ENCODE results near the gene MEI1.
"Not testable (repeated sequence)": the region's sequence is repeated elsewhere in the genome, so short reads cannot be mapped to it uniquely, and the experiment has no call there.

MEI1 gene

GRCh38 chr22:41682033-41682807 lies 17.1 kb upstream of the MEI1 start:
- peak; percentile 92 to 96 for ATAC-seq

- ATAC-seq, result no peak
Measured at GRCh38 chr22:41683052-41683451, 16.3 kb upstream of the MEI1 start.

GRCh38 chr22:41683616-41684015 lies 15.7 kb upstream of the MEI1 start:
- ATAC-seq, result no peak

- ATAC-seq, result no peak
Measured at GRCh38 chr22:41684194-41684593, 15.1 kb upstream of the MEI1 start.

- not testable (repeated sequence) for ATAC-seq
Measured at GRCh38 chr22:41686890-41687289, 12.4 kb upstream of the MEI1 start.

- peak; percentile 8 to 26 for ATAC-seq
Measured at GRCh38 chr22:41687901-41688364, 11.4 kb upstream of the MEI1 start.

GRCh38 chr22:41688365-41689211 lies 10.7 kb upstream of the MEI1 start, which contains the start of gene SNU13:
Gene SNU13 (minus strand): TSS chr22:41688867. CDS start chr22:41688796, 71 bp downstream.
- ATAC-seq, result peak; percentile 97

GRCh38 chr22:41690476-41690875 lies 8.8 kb upstream of the MEI1 start:
- ATAC-seq, result no peak

GRCh38 chr22:41695211-41695610 lies 4.1 kb upstream of the MEI1 start:
- ATAC-seq, result no peak

- no peak for ATAC-seq
Measured at GRCh38 chr22:41696703-41697102, 2.6 kb upstream of the MEI1 start.

GRCh38 chr22:41697126-41697775 lies 2.1 kb upstream of the MEI1 start:
- peak; percentile 75 to 77 for ATAC-seq

GRCh38 chr22:41700108-41700364 lies 733 bp downstream of the MEI1 start:
- ATAC-seq, result no peak

GRCh38 chr22:41702763-41703162 lies 3.5 kb downstream of the MEI1 start:
- no peak for ATAC-seq

- no peak for ATAC-seq
Measured at GRCh38 chr22:41709341-41709740, 10.0 kb downstream of the MEI1 start.

- ATAC-seq, result no peak
Measured at GRCh38 chr22:41713004-41713403, 13.7 kb downstream of the MEI1 start.

GRCh38 chr22:41722496-41722895 lies 23.2 kb downstream of the MEI1 start:
- ATAC-seq, result no peak

- ATAC-seq, result no peak
Measured at GRCh38 chr22:41725510-41726110, 26.3 kb downstream of the MEI1 start.

GRCh38 chr22:41731609-41732008 lies 32.3 kb downstream of the MEI1 start:
- no peak for ATAC-seq

GRCh38 chr22:41732096-41732772 lies 32.9 kb downstream of the MEI1 start:
- ATAC-seq, result no peak

- not testable (repeated sequence) for ATAC-seq
Measured at GRCh38 chr22:41733241-41733640, 33.9 kb downstream of the MEI1 start.

- no peak for ATAC-seq
Measured at GRCh38 chr22:41739576-41739975, 40.3 kb downstream of the MEI1 start.

- no peak for ATAC-seq
Measured at GRCh38 chr22:41742918-41743317, 43.6 kb downstream of the MEI1 start.
